C4-2B (cell line): Measurements from ENCODE around the gene FAM222A.

Experiments used
- H3K27ac ChIP-seq: fragments of 450-650 bp; 2 replicates; pipeline ENCODE4 v1.5.1; 2017
- ZFX ChIP-seq: fragments of 450-650 bp; IDR thresholded peaks from 2 replicates; pipeline ENCODE4 v1.6.1; 2017
- TF ChIP-seq, protein P1 (sequence below): fragments of 450-650 bp; conservative IDR thresholded peaks from 2 replicates; pipeline ENCODE4 v1.5.1; 2017; ENCODE audit warnings: mild to moderate bottlenecking

The FAM222A gene

GRCh38 chr12:109714913-109715244, 1.3 kb downstream of the FAM222A start:
- TF ChIP-seq, protein P1, sequence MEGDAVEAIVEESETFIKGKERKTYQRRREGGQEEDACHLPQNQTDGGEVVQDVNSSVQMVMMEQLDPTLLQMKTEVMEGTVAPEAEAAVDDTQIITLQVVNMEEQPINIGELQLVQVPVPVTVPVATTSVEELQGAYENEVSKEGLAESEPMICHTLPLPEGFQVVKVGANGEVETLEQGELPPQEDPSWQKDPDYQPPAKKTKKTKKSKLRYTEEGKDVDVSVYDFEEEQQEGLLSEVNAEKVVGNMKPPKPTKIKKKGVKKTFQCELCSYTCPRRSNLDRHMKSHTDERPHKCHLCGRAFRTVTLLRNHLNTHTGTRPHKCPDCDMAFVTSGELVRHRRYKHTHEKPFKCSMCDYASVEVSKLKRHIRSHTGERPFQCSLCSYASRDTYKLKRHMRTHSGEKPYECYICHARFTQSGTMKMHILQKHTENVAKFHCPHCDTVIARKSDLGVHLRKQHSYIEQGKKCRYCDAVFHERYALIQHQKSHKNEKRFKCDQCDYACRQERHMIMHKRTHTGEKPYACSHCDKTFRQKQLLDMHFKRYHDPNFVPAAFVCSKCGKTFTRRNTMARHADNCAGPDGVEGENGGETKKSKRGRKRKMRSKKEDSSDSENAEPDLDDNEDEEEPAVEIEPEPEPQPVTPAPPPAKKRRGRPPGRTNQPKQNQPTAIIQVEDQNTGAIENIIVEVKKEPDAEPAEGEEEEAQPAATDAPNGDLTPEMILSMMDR = no peak
- no peak for TF ChIP-seq ZFX
- H3K27ac ChIP-seq = peak overlapping the region; percentile 56; the same call in 1 of the 2 replicates

DNA sequence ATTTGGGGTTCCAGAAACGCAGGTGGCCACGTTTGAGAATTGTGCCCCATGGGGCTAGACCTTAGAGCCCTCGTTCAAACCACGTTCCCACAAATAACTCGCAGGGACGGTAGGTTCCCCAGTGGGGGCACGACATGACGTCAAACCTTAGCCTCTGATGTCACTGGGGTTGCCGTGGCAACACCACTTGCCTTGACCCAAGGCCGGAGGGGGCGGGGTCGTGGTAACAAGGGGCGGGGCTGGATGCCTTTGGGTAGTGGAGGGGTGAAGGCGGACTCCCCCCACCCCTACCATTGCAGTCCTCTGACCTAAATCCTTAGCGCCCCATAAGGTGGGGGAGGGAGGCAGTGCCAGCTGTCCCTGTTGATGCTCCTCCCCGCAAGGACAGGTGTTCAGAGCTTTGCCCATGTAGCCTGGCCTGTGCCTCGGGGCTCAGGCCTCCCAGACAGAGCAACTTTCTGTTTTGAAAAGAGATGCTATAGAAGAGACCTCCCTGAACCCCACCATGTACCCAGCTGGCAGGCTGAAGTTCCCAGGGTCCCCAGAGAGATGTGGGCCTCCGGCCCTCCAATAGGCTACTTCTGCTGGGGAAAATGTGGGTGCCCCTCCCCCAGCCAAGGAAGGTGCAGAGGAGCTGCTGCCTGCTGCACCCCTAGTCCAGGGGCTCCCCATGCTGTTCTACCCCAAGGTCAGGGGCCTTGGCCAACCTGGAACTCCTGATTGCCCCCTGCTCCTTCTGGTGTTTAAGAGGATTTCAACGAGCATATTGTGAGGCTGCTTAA, 1.9 kb downstream of the FAM222A start:
- peak overlapping the region; percentile 10; the same call in 1 of the 2 replicates for H3K27ac ChIP-seq
- TF ChIP-seq, protein P1 = no peak
- TF ChIP-seq ZFX = no peak

- TF ChIP-seq, protein P1 = no peak
- no peak for TF ChIP-seq ZFX
- H3K27ac ChIP-seq = peak overlapping the region; percentile 10
Measured at GRCh38 chr12:109716092-109716479, 2.5 kb downstream of the FAM222A start.

DNA sequence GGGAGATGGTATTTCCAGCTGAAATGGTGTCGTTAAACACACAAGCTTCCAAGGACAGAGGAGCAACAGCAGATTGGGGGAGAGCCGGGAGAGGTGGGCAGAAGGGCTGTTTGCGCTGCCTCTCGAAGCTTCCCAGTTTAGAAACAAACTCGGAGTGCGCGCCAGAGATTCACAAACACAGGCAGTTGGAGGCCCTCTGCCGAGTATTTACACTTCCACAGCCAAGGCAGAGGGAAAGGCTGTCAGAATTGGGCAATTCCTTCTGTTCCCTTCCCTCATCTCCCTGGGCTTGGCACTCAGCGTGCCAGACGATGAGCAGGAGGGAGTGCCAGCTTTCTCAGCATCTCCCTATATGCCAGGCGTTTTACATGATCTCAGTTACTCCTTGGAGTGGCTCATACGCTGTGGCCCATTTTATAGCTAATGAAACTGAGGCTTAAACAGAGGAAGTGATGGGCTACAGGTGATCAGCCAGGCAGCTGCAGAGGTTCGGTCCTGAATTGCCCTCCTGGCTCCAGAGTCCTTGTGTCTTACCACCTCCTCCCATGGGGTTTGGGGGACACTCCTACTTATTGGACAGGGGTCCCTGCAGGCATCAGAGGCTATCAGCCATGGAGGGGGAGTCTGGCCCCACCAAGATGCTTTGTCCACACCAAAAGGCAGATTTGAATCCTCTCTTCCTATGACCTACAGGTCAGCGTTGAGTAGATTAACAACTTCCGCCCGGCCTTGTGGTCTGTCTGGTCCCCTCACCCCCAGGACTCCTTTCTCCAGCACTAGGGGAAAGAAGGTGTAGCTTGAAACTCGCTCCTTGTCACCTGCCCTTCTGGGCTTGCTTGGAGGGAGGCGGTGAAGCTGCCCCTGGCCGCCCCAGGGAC, 3.1 kb downstream of the FAM222A start:
- no peak for TF ChIP-seq ZFX
- TF ChIP-seq, protein P1 = no peak
- peak overlapping the region; percentile 10 for H3K27ac ChIP-seq

GRCh38 chr12:109717390-109718357, 4.0 kb downstream of the FAM222A start:
- TF ChIP-seq, protein P1 = no peak
- no peak for TF ChIP-seq ZFX
- no peak overlapping the region for H3K27ac ChIP-seq

DNA sequence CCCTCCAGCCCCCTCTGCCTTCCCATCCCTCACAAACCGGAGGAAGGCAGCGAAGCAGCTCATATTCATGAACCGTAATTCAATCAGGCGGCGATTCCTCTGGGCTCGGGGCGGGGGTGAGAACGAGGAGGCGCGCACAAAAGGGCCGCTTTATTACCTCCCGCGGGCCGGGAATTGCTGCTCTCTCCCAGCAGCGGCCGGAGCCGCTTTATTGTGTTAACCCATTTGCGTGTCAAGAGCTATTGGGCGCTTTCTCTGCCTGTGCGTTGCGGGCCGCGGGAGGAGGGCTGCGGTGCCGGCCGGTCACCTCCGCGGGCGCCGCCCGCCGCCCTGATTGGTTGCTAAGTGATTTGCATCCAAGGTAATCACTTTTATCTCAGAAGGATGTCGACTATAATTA, 4.8 kb downstream of the FAM222A start:
- H3K27ac ChIP-seq = no peak overlapping the region
- TF ChIP-seq ZFX = no peak
- TF ChIP-seq, protein P1 = no peak
